Measurements from ENCODE around the gene MRM3. TPM values are rescaled to one million over a fixed set of nuclear protein-coding genes. Genes with fewer than 3 reads are reported as not detected.

The MRM3 gene
- 41.0 to 48.3 TPM (median 43.3 TPM) in 5 replicates for total RNA-seq (2022; extraction: Qiagen RNA extraction)

GRCh38 chr17:781805-782731, at the start of gene MRM3, which contains the start of gene GLOD4:
Gene MRM3 (plus strand): TSS chr17:782353. CDS start chr17:782379, 26 bp downstream.
Gene GLOD4 (minus strand): TSS chr17:782280. CDS start chr17:782255, 25 bp downstream.

GRCh38 chr17:752002-752619, 30.0 kb upstream of the MRM3 start, which contains the start of gene GEMIN4:
Gene GEMIN4 (minus strand): TSS chr17:752264. CDS start chr17:752142, 122 bp downstream.

Other genes with a start within 250 kb of the MRM3 start
- gene VPS53, start 67.5 kb upstream of the MRM3 start, total RNA-seq (2022; extraction: Qiagen RNA extraction): 23.6 to 26.2 TPM (median 25.4 TPM) in 5 replicates
- 52.0 to 58.2 TPM (median 57.0 TPM) in 5 replicates for gene TLCD3A, start 49.8 kb upstream of the MRM3 start, total RNA-seq (2022; extraction: Qiagen RNA extraction)
- gene GEMIN4, start 30.1 kb upstream of the MRM3 start, total RNA-seq (2022; extraction: Qiagen RNA extraction): 52.0 to 57.6 TPM (median 55.2 TPM) in 5 replicates
- gene GLOD4, start 73 bp upstream of the MRM3 start, total RNA-seq (2022; extraction: Qiagen RNA extraction): 87.9 to 139 TPM (median 97.2 TPM) in 5 replicates
- gene NXN, start 197.4 kb downstream of the MRM3 start, total RNA-seq (2022; extraction: Qiagen RNA extraction): 21.5 to 27.5 TPM (median 23.4 TPM) in 5 replicates
- 27.6 to 32.0 TPM (median 30.3 TPM) in 5 replicates for gene TIMM22, start 214.8 kb downstream of the MRM3 start, total RNA-seq (2022; extraction: Qiagen RNA extraction)